Glutamatergic neuron (in vitro differentiated cells): ENCODE measurements around the gene STARD13. TPM values are rescaled to one million over a fixed set of nuclear protein-coding genes. Genes with fewer than 3 reads are reported as not detected.
A peak's percentile ranks its signal among the peaks of the same experiment; 100 is the strongest.

ENCODE experiments used
- DNase-seq: peaks from one replicate; pipeline ENCODE4 v3.0.0; 2022
- H3K27ac Mint-ChIP-seq: one replicate; pipeline ENCODE4 v1.8.0; 2020; ENCODE audit warnings: mild to moderate bottlenecking, mixed read lengths, inconsistent platforms; ENCODE audit not compliant: unreplicated experiment
- H3K27me3 Mint-ChIP-seq: one replicate; pipeline ENCODE4 v1.8.0; 2020; ENCODE audit warnings: mild to moderate bottlenecking, moderate library complexity, mixed read lengths, inconsistent platforms; ENCODE audit not compliant: unreplicated experiment
- H3K36me3 Mint-ChIP-seq: one replicate; pipeline ENCODE4 v1.8.0; 2020; ENCODE audit warnings: mild to moderate bottlenecking, mixed read lengths, inconsistent platforms; ENCODE audit not compliant: unreplicated experiment
- H3K4me1 Mint-ChIP-seq: one replicate; pipeline ENCODE4 v1.8.0; 2020; ENCODE audit warnings: mild to moderate bottlenecking, low read depth, mixed read lengths, inconsistent platforms; ENCODE audit not compliant: unreplicated experiment
- H3K4me3 Mint-ChIP-seq: one replicate; pipeline ENCODE4 v1.8.0; 2020; ENCODE audit warnings: mild to moderate bottlenecking, mixed read lengths, inconsistent platforms; ENCODE audit not compliant: unreplicated experiment
- H3K9me3 Mint-ChIP-seq: one replicate; pipeline ENCODE4 v1.8.0; 2020; ENCODE audit warnings: mild to moderate bottlenecking, moderate library complexity, mixed read lengths, inconsistent platforms; ENCODE audit not compliant: unreplicated experiment
- total RNA-seq: library from RNA; stranded (reverse); fragmentation: NEBNext Ultra II Directional; extraction: Animal tissue kit (Norgen Biotek cat#: 25700); gene quantifications from one replicate; pipeline ENCODE4 v1.2.1, GENCODE V29; 2021; ENCODE audit not compliant: unreplicated experiment
- TF ChIP-seq, protein P1 (sequence below): fragments of 200-600 bp; sonication (generic); IDR thresholded peaks from one replicate; pipeline ENCODE4 v1.5.0; 2021; ENCODE audit not compliant: partially characterized antibody, unreplicated experiment

STARD13 gene
- total RNA-seq, 1 donor from 2014 or later: 36.4 TPM

DNA sequence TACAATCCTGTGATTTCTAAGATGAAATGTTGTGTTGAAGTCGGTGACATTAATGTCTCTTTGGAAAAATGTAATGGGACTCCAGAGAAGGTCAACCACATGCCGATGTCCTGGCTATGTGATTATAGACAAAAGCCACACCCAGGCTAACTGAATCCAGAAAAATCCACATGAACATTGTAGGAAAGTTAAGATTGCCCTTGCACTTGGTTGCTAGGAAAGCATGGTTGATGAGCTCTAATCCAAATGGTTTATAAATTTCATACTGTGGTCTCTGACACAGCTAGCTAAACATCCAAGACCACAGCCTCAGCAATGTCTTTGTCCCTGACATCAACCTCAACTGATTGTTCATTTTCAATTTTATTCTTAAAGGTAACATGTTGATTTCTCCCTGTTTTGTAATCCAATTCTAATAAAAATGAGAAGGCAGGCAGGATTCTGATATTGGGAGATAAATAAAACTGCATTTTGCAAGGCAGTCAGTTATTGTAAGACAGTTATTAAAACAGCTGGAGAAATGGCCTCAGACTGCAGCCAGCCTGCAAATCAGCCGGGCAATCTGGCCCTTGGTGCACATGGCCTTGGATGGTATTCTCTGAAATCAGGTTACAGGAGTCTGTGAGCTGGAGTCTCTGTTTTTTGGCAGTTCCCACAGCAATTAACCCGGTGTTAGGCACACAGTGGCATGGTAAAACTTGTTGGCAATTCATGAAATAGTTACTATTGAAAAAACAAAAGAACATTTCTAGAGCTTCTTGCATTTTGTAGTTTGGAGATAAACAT, 93.9 kb downstream of the STARD13 start:
- peak overlapping the region; percentile 45 for H3K27ac Mint-ChIP-seq
- H3K36me3 Mint-ChIP-seq: no peaks in the 10 kb centered on the region

DNA sequence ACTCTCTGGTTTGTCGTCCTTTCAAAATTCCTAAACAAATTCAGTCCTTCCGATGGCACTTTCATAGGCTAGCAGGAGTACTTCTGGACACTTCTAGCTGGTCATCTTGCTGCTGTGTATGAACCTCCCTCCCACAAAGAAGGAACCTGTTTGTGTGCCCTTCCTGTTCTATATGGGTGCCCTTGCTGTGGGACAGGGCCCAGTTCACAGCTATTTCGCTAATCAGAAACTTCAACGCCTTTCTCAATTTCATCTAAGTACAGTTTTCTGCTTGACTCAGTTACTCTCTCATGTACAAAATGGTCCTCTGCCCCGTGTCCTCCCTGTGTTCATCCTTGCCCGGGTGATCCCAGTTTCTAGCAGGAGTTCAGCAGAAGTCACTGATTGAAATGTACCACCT, 96.1 kb downstream of the STARD13 start:
- no peak overlapping the region for H3K27ac Mint-ChIP-seq
- TF ChIP-seq, protein P1, sequence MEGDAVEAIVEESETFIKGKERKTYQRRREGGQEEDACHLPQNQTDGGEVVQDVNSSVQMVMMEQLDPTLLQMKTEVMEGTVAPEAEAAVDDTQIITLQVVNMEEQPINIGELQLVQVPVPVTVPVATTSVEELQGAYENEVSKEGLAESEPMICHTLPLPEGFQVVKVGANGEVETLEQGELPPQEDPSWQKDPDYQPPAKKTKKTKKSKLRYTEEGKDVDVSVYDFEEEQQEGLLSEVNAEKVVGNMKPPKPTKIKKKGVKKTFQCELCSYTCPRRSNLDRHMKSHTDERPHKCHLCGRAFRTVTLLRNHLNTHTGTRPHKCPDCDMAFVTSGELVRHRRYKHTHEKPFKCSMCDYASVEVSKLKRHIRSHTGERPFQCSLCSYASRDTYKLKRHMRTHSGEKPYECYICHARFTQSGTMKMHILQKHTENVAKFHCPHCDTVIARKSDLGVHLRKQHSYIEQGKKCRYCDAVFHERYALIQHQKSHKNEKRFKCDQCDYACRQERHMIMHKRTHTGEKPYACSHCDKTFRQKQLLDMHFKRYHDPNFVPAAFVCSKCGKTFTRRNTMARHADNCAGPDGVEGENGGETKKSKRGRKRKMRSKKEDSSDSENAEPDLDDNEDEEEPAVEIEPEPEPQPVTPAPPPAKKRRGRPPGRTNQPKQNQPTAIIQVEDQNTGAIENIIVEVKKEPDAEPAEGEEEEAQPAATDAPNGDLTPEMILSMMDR: no peak

More for the DNA sequence above, 93.9 kb downstream of the STARD13 start:
- Mint-ChIP-seq H3K4me1 (peaks cover 34% of the 10 kb centered on the region), H3K27me3 (no peaks in the 10 kb centered on the region), H3K9me3 (no peaks in the 10 kb centered on the region), H3K4me3 (no peak overlapping the region)
- TF ChIP-seq, protein P1: no peak
- no peak for DNase-seq

DNA sequence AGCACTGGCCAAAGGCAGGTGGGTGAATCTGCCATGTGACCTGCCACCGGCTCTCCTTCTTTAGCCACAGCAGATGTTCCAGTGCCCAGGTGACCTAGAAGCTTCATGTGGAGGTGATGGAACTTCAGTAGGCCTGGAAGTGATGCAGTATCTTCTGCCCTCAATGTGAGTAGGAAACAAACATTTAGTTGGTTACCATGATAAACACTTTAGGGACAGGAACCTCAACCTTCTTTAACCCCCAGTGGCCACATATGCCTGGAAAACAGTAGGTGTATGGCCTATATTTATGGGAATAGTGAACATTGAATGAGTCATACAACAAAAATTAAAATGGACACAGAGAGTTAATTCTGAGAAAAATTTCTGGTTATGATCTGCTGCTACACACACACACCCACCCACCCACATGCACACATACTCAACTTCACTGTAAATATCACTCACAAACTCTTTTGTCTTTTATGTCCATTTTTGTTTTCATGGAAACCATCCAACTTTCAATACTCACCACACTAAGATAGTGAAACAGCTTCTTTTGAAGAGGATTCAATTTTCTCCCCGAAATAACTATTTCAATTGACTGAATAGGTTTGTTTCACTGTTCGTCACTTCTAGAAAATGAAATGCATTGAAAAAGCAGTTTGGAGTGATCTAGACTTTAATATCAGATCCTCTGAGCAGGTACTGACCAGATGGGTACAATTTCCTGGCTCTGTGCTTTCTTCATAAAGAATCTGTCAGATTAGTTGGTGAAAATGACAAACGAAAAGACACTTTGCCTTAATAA, 97.3 kb downstream of the STARD13 start:
- Mint-ChIP-seq H3K4me1 (peaks cover 35% of the 10 kb centered on the region), H3K4me3 (no peak overlapping the region), H3K27ac (peak overlapping the region; percentile 33), H3K36me3 (no peaks in the 10 kb centered on the region), H3K27me3 (no peaks in the 10 kb centered on the region), H3K9me3 (peaks cover 2% of the 10 kb centered on the region)
- TF ChIP-seq, protein P1: no peak
- no peak for DNase-seq

More for the DNA sequence above, 96.1 kb downstream of the STARD13 start:
- peaks cover 2% of the 10 kb centered on the region for H3K9me3 Mint-ChIP-seq
- no peaks in the 10 kb centered on the region for H3K27me3 Mint-ChIP-seq
- no peak overlapping the region for H3K4me3 Mint-ChIP-seq
- H3K36me3 Mint-ChIP-seq: no peaks in the 10 kb centered on the region
- H3K4me1 Mint-ChIP-seq: peaks cover 35% of the 10 kb centered on the region
- DNase-seq: no peak

DNA sequence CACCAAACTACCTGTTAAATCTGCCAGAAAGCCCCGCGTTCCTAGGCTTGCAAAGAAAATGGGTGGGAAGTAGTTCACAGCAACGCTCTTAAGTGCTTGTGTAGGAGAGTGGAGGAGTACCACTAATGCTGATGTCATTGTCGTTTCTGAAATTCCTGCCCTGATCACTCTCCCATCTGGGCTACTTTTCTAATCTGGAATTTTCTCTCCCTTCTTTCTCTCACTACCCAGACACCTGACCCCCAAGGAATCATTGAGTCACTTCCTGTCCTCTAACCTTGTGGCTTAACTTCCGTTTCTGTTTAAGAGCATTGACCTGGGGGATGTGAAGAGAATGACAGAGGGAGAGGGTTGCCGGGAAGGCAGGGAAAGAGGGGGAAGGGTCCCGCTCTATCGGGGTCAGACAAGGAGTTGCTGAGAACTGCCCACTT, 98.7 kb downstream of the STARD13 start:
- peaks cover 2% of the 10 kb centered on the region for H3K9me3 Mint-ChIP-seq
- H3K27ac Mint-ChIP-seq: peak overlapping the region; percentile 82
- DNase-seq: no peak
- peaks cover 44% of the 10 kb centered on the region for H3K4me1 Mint-ChIP-seq
- no peak overlapping the region for H3K4me3 Mint-ChIP-seq
- no peaks in the 10 kb centered on the region for H3K36me3 Mint-ChIP-seq
- TF ChIP-seq, protein P1: no peak
- no peaks in the 10 kb centered on the region for H3K27me3 Mint-ChIP-seq
